T follicular helper cell (primary cell): ENCODE measurements around the gene MAP7.

Experiments
- DNase-seq: peaks from one replicate; pipeline ENCODE4 v3.0.0-alpha.2; 2020; ENCODE audit warnings: low read depth

MAP7 gene

GRCh38 chr6:136564180-136564579 is 14.0 kb upstream of the MAP7 start:
- no peak for DNase-seq

DNA sequence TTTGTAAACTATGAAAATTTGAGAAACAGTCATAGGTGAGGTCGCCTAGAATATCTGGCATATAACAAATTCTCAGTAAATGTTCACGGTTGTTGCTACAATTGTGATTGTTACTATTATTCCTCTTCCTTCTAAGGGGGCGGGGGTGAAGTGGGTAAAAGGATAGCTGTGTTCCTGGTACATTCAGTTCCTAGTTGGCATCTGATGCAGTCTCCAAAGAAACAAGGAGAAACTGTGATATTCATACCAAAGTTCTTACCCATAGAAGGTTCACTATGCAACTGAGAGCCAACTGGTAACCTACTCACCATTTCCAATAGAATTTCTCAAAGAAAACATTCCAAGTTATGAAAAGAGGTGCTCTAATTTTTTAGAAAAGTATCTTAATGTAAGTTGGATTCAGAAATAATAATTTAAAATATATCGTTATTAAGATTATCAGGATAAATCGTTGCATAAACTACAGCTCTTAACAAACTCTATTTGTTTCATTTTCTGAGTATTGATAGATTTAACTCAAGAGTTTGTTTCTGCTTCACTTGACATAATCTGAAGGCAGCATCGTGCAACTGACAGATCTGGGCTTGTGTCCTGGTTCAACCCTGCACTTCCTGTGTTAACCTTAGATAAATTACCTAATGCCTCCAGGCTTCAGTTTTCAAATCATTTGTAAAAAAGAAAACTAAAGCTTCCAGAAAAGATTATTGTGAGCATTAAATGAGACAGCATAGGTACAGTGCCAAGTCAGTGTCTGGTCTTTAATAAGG is 13.3 kb upstream of the MAP7 start:
- DNase-seq, result no peak

- no peak for DNase-seq
Observed at GRCh38 chr6:136562211-136562610, 12.0 kb upstream of the MAP7 start.

DNA sequence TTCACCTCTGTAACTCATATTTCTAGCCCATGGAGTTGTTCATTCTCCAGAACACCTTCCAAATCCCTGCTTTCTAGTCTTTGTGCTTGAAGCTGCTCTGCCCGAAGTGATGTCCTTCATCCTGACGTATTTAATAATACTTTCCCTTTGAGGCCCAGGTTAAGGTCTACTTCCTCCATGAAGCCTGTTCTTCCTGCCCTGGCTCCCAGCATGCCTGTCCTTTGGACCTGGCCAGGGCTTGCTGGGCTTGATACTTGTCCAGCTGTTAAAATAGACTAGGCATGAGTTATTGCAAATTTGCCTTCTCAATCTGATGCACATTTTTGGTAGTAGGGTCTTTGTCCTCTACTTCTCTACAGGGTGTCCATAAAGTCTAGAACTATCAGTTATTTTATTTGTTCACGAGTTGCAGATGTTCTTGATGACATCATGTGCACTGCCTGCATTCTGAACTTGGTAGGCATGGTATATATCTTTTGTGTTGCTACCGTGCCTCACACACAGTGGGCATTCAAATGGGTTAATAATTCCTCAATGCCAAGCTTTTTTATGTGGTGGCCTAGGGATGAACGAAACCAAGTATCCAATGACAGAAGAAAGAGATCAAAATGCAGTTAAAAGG is 3.1 kb upstream of the MAP7 start:
- no peak for DNase-seq

DNA sequence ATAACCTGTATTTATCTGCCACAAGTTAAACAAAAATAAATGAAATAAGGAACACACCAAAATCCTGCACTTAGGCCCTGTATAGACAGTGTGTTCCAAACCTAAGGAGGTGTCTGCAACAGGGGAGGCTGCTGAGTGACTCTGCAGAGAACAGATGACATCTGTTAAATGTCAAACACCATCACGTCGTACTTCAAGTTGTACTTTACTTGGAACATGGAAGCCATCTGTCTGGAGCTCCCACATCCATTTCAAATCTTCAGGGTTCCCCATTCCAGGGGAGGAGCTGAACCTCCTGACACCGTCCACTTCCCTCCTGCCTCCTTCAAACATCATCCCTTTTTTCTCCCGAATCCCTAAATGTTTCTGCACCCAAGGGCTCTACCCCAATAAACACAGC is 1.8 kb upstream of the MAP7 start:
- no peak for DNase-seq

DNA sequence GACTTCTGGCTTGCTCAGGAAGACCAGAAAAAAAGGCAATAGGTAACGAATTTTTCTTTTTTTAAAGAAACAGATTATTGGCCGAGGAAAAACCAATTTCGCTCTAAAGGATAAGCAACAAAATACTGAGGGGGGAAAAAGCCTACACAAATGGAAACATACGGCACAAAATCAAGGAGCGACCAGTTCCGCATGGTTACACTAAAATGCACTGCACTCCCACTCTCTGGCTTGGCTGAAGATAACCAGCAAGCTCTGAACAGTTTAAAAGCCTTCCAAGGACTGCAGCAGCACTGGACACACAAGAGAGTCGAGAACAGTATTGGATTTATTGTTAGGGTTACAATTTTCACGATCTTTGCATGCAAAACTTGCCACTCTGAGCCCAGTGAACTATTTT is 881 bp upstream of the MAP7 start:
- no peak for DNase-seq

- no peak for DNase-seq
Observed at GRCh38 chr6:136550045-136550329, 235 bp downstream of the MAP7 start.

DNA sequence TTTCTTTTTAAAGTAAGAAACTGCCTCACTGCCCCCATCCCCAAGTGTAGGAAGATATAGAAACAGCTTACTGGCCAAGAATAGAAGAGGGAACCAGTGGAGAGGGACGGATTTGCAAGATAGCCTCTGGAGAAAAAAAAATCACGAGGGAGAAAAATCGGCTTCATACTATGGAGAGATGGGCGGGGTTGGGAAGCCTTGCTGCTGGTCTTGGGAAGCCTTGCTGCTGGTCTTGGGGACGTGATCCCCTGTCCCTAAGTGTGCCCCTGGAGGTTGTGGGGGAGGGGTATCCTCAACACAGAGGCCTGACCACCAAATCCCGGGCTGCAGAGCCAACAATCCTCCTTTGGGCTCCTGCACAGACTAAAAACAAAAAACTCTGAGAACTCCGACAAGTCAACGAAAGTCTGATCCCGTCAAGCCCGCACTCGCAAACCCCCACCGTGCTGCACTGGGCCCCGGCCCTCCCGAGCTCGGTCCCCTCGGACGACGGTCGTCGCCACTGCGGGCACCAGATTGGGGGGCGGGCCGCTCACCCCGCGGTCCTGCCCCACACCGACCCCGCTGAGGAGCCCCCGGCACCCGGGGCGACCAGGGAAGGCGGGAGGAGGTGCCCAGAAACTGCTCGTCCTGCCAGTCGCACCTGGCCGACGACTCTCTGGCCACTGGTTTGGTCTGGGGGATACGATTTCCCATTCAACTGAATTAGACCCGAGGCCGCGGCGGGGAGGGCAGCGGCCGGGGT is 750 bp downstream of the MAP7 start:
- no peak for DNase-seq

- no peak for DNase-seq
Observed at GRCh38 chr6:136548582-136549299, 1.5 kb downstream of the MAP7 start.

- no peak for DNase-seq
Observed at GRCh38 chr6:136547871-136548270, 2.4 kb downstream of the MAP7 start.

GRCh38 chr6:136547336-136547735 is 2.9 kb downstream of the MAP7 start:
- DNase-seq, result no peak

- DNase-seq, result no peak
Observed at GRCh38 chr6:136546331-136546730, 3.9 kb downstream of the MAP7 start.

DNA sequence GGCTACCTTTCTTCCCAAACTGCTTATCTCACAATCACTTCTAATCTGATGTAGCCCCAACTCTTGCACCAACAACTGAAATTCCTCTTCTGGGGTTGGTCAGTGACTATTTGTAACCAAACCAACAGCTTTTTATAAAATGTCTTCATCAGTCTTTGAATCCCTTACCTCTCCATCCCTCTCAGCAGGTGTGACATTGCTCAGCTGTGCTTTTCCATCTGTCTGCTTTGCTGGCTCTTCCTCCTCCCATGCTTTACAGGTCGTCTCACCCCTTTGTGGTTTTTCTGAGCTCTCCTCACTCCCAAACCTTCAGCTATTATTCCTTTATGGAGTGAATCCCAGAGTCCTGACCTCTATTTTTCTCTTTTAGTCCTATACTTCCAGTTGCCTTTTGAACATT is 5.9 kb downstream of the MAP7 start:
- DNase-seq, result no peak

DNA sequence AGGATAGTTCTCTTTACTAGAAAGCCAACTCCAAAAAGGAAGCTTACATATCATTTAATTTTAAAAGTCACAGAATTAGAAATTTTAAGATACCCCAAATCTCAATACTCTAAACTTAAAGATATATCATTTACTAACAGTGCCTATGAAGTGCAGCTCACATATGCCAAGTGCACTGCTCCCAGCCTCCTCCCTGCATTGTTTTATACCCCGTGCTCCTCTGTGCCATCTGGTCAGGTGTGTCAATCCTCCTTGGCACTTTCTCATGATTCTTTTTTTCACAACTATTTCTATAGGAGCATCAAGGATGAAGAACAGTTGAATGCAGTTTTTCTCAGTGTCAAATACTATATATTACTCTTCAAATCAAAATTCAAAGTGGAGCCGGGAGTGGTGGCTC is 8.8 kb downstream of the MAP7 start:
- DNase-seq, result no peak

DNA sequence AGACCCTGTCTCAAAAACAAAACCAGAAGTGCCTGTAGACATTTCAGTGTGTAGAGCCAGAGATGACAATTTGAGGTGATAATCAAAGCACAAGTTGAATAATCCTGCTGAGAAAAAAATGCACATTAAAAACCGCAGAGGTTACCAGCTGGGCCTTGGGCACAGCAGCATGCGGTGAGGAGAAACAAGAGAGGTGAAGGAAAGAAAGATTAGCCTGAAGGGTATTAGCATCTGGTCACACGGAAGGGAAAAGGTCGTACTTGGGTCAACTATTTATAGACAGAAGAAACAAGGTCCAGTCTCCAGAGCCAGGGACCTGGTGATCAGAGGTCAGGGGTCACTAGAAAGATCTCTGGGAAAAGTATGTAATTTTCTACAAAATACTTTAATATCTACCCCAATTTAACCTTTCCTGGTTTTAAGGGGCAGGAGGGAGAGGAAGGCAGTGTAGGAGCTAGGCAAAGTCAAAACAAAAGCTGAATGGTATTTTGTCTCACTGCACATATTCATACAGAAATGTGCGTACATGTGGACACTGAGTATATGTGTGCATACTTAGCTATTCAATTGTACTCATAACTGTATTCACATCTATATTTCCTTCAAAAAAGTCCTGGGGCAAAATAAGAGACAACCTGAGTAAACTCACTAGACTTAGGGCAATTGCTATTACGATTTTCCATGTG is 10.1 kb downstream of the MAP7 start:
- DNase-seq, result no peak

- DNase-seq, result no peak
Observed at GRCh38 chr6:136538836-136539235, 11.4 kb downstream of the MAP7 start.

DNA sequence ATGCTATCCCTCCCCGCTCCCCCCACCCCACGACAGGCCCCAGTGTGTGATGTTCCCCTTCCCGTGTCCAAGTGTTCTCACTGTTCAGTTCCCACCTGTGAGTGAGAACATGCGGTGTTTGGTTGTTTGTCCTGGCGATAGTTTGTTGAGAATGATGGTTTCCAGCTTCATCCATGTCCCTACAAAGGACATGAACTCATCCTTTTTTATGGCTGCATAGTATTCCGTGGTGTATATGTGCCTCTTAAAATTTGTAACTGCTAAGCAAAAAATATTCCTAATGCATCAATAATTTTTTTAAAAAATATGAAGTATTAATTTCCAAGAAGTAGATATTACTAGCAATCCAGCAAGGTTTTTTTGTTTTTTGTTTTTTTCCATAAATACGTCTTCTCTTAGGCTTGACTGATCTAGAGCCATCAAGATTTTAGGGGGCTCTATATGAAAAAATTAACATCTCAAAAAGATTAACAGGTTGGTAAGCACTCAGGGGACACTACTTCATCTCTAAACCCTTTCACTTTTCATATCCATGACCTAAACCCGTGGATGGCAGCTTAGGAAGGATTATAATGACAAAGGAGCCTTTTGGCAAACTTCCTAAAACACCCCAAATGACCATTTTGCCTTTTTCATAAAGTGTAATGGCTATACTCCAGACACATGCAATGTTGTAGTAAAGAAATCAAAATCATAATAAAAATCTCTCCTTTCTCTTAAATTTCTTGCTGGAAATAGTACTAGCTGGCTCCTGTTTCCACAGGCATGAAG is 14.2 kb downstream of the MAP7 start:
- DNase-seq, result no peak

- DNase-seq, result no peak
Observed at GRCh38 chr6:136535017-136535765, 15.0 kb downstream of the MAP7 start.

- DNase-seq, result no peak
Observed at GRCh38 chr6:136534268-136534667, 16.0 kb downstream of the MAP7 start.

- DNase-seq, result no peak
Observed at GRCh38 chr6:136533487-136533886, 16.7 kb downstream of the MAP7 start.

DNA sequence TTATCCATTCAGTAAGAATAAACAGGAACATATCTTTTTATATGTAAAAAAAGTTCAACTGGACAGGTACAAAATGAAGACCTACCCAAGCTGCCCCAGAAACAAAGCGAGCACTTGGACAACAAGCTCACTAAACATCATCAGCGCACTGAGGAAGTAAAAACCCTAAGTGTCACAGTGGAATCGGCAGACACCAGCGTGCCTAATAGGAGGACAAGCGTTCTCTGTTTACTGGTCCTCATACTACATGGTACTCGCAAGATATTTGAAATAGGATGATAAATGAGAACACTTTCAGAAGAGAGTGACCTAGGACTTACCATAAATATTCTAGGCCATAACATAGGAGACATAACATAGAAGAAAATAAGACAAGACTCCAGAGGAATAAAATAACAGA is 18.2 kb downstream of the MAP7 start:
- no peak for DNase-seq
